Ishikawa (cell line): ENCODE results near the gene HMX1.

Experiments
- CEBPB ChIP-seq: IDR thresholded peaks from 2 replicates; pipeline ENCODE4 v1.6.1; 2012
- CREB1 ChIP-seq: IDR thresholded peaks from 2 replicates; pipeline ENCODE4 v1.6.1; 2012; ENCODE audit warnings: low read depth
- EGR1 ChIP-seq: IDR thresholded peaks from 2 replicates; pipeline ENCODE4 v1.6.1; 2012
- EP300 ChIP-seq: IDR thresholded peaks from 2 replicates; pipeline ENCODE4 v1.6.1; 2012; ENCODE audit warnings: borderline replicate concordance
- FOXM1 ChIP-seq: IDR thresholded peaks from 2 replicates; pipeline ENCODE4 v1.6.1; 2012; ENCODE audit warnings: low read depth, borderline replicate concordance
- NFIC ChIP-seq: IDR thresholded peaks from 2 replicates; pipeline ENCODE4 v1.6.1; 2012
- RAD21 ChIP-seq: IDR thresholded peaks from 2 replicates; pipeline ENCODE4 v1.6.1; 2012; ENCODE audit warnings: low read depth
- TAF1 ChIP-seq: IDR thresholded peaks from 2 replicates; pipeline ENCODE4 v1.6.1; 2012; ENCODE audit warnings: low read depth, mild to moderate bottlenecking
- TEAD4 ChIP-seq: IDR thresholded peaks from 2 replicates; pipeline ENCODE4 v1.6.1; 2012
- TF ChIP-seq, protein P1 (sequence below): IDR thresholded peaks from 2 replicates; pipeline ENCODE4 v1.6.1; 2012; ENCODE audit warnings: low read depth, mild to moderate bottlenecking

DNA sequence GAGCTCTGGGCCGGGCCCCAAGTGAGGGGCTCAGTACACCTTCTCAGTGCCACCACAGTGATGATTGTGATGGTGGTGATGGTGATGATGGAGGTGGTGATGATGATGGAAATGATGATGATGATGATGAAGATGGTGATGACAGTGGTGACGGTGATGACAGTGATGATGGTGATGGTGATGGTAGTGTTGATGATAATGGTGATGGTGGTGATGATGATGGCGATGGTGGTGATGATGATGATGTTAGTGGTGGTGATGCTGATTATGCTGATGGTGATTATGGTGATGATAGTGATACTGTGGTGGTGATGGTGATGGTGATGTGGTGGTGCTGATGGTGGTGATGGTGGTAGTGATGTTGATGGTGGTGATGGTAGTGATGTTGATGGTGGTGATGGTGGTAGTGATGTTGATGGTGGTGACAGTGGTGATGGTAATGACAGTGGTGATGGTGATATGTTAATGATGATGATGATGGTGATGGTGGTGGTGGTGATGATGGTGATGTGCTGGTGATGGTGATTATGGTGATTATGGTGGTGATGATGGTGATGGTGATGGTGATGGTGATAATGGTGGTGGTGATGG is 29.9 kb downstream of the HMX1 start:
- TF ChIP-seq EP300: no peak
- TF ChIP-seq TAF1: no peak
- TF ChIP-seq, protein P1, sequence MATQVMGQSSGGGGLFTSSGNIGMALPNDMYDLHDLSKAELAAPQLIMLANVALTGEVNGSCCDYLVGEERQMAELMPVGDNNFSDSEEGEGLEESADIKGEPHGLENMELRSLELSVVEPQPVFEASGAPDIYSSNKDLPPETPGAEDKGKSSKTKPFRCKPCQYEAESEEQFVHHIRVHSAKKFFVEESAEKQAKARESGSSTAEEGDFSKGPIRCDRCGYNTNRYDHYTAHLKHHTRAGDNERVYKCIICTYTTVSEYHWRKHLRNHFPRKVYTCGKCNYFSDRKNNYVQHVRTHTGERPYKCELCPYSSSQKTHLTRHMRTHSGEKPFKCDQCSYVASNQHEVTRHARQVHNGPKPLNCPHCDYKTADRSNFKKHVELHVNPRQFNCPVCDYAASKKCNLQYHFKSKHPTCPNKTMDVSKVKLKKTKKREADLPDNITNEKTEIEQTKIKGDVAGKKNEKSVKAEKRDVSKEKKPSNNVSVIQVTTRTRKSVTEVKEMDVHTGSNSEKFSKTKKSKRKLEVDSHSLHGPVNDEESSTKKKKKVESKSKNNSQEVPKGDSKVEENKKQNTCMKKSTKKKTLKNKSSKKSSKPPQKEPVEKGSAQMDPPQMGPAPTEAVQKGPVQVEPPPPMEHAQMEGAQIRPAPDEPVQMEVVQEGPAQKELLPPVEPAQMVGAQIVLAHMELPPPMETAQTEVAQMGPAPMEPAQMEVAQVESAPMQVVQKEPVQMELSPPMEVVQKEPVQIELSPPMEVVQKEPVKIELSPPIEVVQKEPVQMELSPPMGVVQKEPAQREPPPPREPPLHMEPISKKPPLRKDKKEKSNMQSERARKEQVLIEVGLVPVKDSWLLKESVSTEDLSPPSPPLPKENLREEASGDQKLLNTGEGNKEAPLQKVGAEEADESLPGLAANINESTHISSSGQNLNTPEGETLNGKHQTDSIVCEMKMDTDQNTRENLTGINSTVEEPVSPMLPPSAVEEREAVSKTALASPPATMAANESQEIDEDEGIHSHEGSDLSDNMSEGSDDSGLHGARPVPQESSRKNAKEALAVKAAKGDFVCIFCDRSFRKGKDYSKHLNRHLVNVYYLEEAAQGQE: no peak
- TF ChIP-seq RAD21: no peak
- TF ChIP-seq CEBPB: no peak
- TF ChIP-seq NFIC: no peak
- TF ChIP-seq EGR1: no peak
- no peak for TF ChIP-seq FOXM1
- no peak for TF ChIP-seq TEAD4
- no peak for TF ChIP-seq CREB1
